Effector CD8-positive, alpha-beta T cell (primary cell): ENCODE data around the gene GATA5.

Experiments used
- DNase-seq: peaks from one replicate; lab custom pipeline; 2025; lab: John Stamatoyannopoulos, UW

The GATA5 gene

GRCh38 chr20:62473717-62474603, 1.8 kb downstream of the GATA5 start:
- no peak for DNase-seq

GRCh38 chr20:62472941-62473585, 2.7 kb downstream of the GATA5 start:
- no peak for DNase-seq

GRCh38 chr20:62472138-62472940, 3.5 kb downstream of the GATA5 start:
- DNase-seq, result no peak

GRCh38 chr20:62470459-62470858, 5.3 kb downstream of the GATA5 start:
- DNase-seq, result no peak

- no peak for DNase-seq
Measured at GRCh38 chr20:62470001-62470400, 5.8 kb downstream of the GATA5 start.

- no peak for DNase-seq
Measured at GRCh38 chr20:62469352-62469751, 6.4 kb downstream of the GATA5 start.

DNA sequence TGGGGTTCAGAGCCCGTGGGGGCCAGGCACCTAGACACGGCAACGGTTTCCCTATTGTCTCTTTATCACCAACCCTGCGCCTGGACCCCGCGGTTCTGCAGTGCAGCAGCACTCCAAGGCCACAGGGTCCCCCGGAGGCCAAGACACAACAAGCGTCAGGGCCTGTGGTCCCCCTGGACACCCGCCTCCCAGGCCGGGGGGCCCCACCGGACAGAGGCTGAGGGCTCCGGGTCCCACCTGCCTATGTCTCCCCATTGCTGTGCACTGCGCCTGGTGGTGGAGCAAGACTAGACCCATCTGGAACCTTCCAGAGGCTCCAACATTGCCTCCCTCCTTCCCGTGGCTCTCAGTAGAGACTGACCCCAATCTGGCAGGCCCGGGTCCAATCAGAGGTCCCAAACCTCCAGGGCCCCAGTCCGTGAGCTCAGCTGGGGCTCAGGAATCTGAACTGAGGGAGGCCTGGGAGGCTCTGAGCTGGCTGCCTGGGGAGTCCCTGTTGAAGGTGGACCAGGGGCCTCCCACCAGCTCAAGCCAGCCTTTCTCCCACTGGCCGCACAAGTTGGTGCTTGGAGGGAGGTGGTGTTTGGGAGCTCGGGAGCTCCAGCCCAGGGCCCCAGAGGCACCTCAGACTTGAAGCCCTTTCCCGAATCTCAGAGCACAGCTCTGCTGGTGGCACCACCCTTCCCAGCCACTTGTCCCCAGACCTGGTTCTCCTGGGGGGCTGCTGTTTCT, 8.8 kb downstream of the GATA5 start:
- no peak for DNase-seq

DNA sequence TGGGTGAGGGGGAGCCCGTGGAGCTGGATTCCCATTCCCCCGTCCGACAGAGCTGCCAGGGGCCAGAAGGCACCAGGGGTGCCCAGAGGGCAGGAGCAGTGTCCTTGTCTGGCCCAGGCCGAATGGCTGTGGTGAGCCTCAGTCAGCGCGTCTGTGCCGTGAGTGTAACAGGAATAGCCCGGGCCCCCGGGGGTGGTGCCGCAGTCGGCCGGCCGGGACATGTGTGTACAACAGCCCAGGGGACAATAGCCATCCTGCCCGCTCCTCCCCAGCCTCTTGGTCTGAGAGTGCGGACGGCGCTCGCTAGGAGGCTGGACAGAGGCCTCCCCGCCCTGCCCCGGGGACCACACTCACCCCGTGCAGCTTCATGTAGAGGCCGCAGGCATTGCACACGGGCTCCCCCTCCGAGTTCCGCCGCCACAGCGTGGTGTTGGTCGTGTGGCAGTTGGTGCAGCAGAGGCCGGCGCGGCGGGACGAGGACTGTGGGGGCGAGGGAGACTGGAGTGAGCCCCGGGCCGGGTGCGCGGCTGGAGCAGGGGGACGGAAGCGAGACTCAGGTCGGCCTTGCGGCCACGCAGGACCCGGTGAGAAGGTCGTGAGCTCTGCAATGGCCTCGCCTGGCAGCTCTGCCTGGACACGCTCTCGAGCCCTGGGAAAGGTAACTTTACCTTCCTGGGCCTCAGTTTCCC, 9.6 kb downstream of the GATA5 start:
- no peak for DNase-seq

DNA sequence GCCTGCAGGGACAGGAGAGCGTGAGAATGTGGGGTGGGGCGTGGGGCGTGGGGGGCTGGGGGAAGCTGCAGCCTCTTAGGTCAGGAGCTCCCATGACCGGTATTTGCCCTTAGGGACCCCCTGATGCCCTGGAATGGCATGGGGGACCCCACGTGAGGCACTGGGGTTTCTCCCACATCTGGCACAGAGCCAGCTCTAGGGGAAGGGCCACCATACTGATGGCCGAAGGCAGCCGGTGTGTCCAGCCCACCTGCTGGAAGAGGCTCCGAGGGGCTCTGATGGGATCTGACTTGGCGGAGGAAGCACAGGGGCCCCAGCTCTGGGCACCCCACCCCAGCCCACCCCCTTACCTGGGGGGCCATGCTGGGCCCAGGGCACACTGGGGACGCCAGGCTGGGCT, 10.8 kb downstream of the GATA5 start:
- no peak for DNase-seq

- DNase-seq, result no peak
Measured at GRCh38 chr20:62464425-62464770, 11.4 kb downstream of the GATA5 start.

DNA sequence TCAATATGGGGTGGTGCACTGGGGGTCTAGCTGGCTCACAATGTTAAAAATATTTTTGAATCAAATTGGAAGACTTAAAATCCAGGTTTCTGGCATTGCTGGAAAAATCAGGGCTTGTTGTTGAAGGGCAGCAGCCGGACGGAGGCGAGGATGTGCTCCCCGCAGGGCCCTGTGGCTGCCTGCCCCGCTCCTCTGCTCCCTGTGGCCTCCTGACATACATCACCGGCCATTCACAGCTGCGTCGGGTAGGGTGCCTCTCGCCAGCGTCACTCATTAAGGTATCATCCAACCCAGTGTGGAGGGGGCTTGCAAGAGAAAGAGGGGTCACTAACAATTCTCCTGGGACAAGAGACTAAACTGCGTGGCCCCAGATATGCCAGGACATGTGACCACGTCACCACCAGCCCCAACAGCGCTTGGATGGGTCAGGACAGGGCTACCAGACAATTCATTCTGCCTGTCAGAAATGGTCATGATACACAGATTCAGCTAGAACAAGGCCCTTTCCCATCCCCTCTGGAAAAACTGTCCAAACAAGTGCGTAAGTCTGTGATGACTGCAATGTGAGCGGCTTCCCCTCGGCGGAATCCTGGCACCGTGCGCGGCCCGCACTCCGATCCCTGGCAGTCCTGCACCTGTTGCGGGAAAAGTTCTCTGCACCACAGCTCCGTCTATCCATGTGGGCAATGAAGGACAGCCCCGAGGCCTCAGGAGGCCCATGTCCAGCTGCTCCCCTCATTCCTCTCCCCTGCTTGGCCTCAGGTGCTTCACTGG, 12.0 kb downstream of the GATA5 start:
- no peak for DNase-seq

DNA sequence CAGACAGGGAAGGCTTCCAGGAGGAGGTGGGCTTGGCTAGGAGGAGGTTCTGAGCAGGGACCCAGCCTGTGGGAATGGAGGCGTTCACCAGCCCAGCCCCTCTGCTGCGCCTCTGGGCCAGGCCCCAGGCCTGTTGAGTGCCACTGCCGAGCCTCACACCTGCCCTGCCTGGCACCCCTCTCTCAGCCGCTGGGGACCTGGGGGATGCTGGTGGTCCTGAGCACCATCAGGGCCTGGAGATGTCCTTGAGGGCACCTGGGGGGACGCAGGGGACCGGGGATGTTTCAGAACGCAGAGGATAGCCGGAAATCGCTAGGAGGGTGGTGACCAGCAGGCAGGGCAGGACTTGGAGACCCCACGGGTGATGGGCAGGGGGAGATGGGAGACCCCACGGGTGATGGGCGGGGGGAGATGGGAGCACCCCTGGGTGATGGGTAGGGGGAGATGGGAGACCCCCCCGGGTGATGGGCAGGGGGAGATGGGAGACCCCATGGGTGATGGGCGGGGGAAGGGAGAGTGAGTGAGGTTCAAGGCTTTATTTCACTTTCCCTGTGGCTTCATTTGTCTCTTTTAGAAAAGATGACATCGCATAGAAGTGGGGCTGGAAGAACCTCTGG, 12.7 kb downstream of the GATA5 start:
- no peak for DNase-seq

GRCh38 chr20:62461834-62462233, 14.0 kb downstream of the GATA5 start:
- no peak for DNase-seq

GRCh38 chr20:62461157-62461556, 14.6 kb downstream of the GATA5 start:
- DNase-seq, result no peak

GRCh38 chr20:62460678-62461077, 15.1 kb downstream of the GATA5 start:
- DNase-seq, result no peak

GRCh38 chr20:62459488-62459887, 16.3 kb downstream of the GATA5 start:
- no peak for DNase-seq

- DNase-seq, result no peak
Measured at GRCh38 chr20:62458275-62459251, 17.2 kb downstream of the GATA5 start.

- DNase-seq, result no peak
Measured at GRCh38 chr20:62457831-62458230, 18.0 kb downstream of the GATA5 start.

- DNase-seq, result no peak
Measured at GRCh38 chr20:62457098-62457497, 18.7 kb downstream of the GATA5 start.
